Measurements from ENCODE around the gene ZNF236. TPM values are rescaled to one million over a fixed set of nuclear protein-coding genes. Genes with fewer than 3 reads are reported as not detected.

ZNF236 gene
- total and polyA plus RNA-seq, 10 of the 15 experiments (the other 5 are each of a cell fraction or from before 2014, with no cell fraction given): 1.0 to 14.4 (median 5.9) TPM

DNA sequence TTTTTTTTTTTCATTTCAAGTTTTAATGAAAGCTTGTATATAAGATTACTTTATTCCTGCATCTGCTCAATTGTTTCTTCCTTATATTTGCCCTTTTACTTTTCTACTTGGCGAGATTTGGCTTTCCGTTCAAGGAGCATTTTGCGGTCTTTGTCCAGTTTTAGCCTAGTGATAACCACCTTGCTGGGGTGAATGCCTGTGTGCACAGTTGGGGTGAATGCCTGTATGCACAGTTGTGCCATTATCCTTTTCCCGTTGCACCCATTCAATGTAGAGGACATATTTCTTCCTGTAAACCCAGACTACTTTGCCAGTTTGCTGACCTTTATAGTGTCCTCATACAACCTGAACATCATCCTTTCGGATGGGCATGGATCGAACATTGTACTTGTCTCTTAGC lies 12.0 kb downstream of the ZNF236 start (continued):
- TF ChIP-seq KDM1A (IDR thresholded peaks at IDR 0.05; ENCODE audit: borderline replicate concordance): no peak
- TF ChIP-seq, protein P1, sequence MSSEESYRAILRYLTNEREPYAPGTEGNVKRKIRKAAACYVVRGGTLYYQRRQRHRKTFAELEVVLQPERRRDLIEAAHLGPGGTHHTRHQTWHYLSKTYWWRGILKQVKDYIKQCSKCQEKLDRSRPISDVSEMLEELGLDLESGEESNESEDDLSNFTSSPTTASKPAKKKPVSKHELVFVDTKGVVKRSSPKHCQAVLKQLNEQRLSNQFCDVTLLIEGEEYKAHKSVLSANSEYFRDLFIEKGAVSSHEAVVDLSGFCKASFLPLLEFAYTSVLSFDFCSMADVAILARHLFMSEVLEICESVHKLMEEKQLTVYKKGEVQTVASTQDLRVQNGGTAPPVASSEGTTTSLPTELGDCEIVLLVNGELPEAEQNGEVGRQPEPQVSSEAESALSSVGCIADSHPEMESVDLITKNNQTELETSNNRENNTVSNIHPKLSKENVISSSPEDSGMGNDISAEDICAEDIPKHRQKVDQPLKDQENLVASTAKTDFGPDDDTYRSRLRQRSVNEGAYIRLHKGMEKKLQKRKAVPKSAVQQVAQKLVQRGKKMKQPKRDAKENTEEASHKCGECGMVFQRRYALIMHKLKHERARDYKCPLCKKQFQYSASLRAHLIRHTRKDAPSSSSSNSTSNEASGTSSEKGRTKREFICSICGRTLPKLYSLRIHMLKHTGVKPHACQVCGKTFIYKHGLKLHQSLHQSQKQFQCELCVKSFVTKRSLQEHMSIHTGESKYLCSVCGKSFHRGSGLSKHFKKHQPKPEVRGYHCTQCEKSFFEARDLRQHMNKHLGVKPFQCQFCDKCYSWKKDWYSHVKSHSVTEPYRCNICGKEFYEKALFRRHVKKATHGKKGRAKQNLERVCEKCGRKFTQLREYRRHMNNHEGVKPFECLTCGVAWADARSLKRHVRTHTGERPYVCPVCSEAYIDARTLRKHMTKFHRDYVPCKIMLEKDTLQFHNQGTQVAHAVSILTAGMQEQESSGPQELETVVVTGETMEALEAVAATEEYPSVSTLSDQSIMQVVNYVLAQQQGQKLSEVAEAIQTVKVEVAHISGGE (CRISPR knock-in tag; IDR thresholded peaks at IDR 0.05): no peak
- TF ChIP-seq BCL11A (IDR thresholded peaks at IDR 0.05; ENCODE audit: low read depth, low read length): no peak
- TF ChIP-seq TBL1XR1 (IDR thresholded peaks at IDR 0.05; ENCODE audit: low read depth, low read length): no peak

DNA sequence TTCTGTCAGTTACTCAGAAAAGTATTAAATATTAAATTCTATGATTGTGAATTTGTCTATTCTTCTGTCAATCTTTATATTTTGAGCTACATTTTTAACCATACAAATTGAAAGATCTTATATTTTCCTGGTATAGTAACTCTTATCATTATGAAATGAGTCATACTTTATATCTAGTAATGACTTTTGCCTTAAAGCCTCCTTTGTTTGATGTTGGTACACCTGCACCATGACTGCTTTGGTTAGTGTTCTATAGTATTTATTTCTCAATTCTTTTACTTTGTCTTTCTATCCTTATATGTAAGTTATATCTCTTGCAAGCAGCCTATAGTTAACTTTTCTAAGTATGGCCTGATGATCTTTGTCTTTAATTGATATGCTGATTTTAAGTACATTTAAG lies 13.0 kb downstream of the ZNF236 start:
- Histone ChIP-seq H3K4me1 (ENCODE audit: control insufficient read depth, insufficient read depth, low read length) (no peaks in the 10 kb centered on the region), H3K4me3 (no peak overlapping the region), H3K9me3 (replicated peaks; ENCODE audit: control insufficient read depth, insufficient read depth, low read length) (no peaks in the 10 kb centered on the region; the same call in 2 of the 3 replicates), H3K79me2 (ENCODE audit: control insufficient read depth, insufficient read depth, low read length) (peaks cover 41% of the 10 kb centered on the region), H3K27me3 (replicated peaks in 1 of 2; ENCODE audit: control insufficient read depth in 2 of 2, insufficient read depth in 2 of 2, low read length in 1 of 2) (no peaks in the 10 kb centered on the region), H2AFZ (ENCODE audit: control insufficient read depth, low read depth, low read length) (no peak overlapping the region), H3K36me3 (ENCODE audit: control insufficient read depth in 2 of 2, insufficient read depth in 2 of 2, low read length in 1 of 2) (no peaks in the 10 kb centered on the region), H3K9ac (ENCODE audit: control insufficient read depth, insufficient read depth, low read length) (no peak overlapping the region), H3K4me2 (ENCODE audit: control insufficient read depth, insufficient read depth) (no peak overlapping the region), H4K20me1 (ENCODE audit: control insufficient read depth, insufficient read depth) (no peaks in the 10 kb centered on the region), H3K27ac (ENCODE audit: control insufficient read depth, insufficient read depth) (no peak overlapping the region)
- CTCF ChIA-PET: interaction anchor here (0.6 to 1.6 kb wide), 2 partner anchors 32 to 1079 kb away, joined by 3 to 5 read pairs; no protein-coding TSS in a partner anchor
- POLR2A ChIA-PET: no interaction called here
- ATAC-seq (no peak), DNase-seq (ENCODE audit: low read depth, low spot score) (no peak), FAIRE-seq (peak; percentile 7)
- TF ChIP-seq RFX5 (IDR thresholded peaks at IDR 0.05; ENCODE audit: low read depth, low read length): no peak
- RAD21 ChIA-PET (ENCODE audit: unreplicated experiment): no interaction called here
- no TSS peak for BruUV-seq (replicated peaks)
- in situ Hi-C loops (cut with MboI) (no loop called here), intact Hi-C loops (cut with micrococcal nuclease; ENCODE audit: unreplicated experiment) (no loop called here)
- SMC1A ChIA-PET (ENCODE audit: uncharacterized antibody, unreplicated experiment): interaction anchor here (0.6 kb wide), 1 partner anchor 14 kb away, joined by 3 read pairs; no protein-coding TSS in a partner anchor
